RWPE2 (cell line): ENCODE data around the gene SH2D1A.

ENCODE experiments used
- ATAC-seq: fragments of 200-7000 bp; cut with Tn5 transposase; 3 replicates; pipeline ENCODE4 v1.9.1; 2021; ENCODE audit warnings: low read depth
- DNase-seq: peaks from one replicate; pipeline ENCODE4 v3.0.0-alpha.2; 2020; ENCODE audit warnings: low spot score
- H3K27ac ChIP-seq: fragments of 450-650 bp; 2 replicates; pipeline ENCODE4 v1.5.1; 2017; ENCODE audit warnings: mild to moderate bottlenecking; ENCODE audit not compliant: poor library complexity, severe bottlenecking
- H3K27me3 ChIP-seq: fragments of 250-450 bp; sonication (Bioruptor Pico); 2 replicates; pipeline ENCODE4 v1.5.1; 2021; ENCODE audit warnings: mild to moderate bottlenecking, moderate library complexity; ENCODE audit not compliant: insufficient read depth, poor library complexity, severe bottlenecking
- H3K36me3 ChIP-seq: fragments of 250-450 bp; sonication (Bioruptor Pico); 2 replicates; pipeline ENCODE4 v1.5.1; 2020; ENCODE audit warnings: low read depth, mild to moderate bottlenecking, moderate library complexity
- H3K4me1 ChIP-seq: fragments of 250-450 bp; sonication (Bioruptor Pico); 2 replicates; pipeline ENCODE4 v1.5.1; 2021; ENCODE audit warnings: mild to moderate bottlenecking, moderate library complexity; ENCODE audit not compliant: insufficient read depth, poor library complexity, severe bottlenecking
- H3K4me3 ChIP-seq: fragments of 250-450 bp; sonication (Bioruptor Pico); 2 replicates; pipeline ENCODE4 v1.5.1; 2021; ENCODE audit warnings: mild to moderate bottlenecking, moderate library complexity; ENCODE audit not compliant: severe bottlenecking
- H3K9me3 ChIP-seq: fragments of 250-450 bp; sonication (Bioruptor Pico); 2 replicates; pipeline ENCODE4 v1.5.1; 2021; ENCODE audit warnings: mild to moderate bottlenecking, moderate library complexity; ENCODE audit not compliant: severe bottlenecking
- CTCF ChIP-seq: fragments of 450-650 bp; IDR thresholded peaks from one replicate; pipeline ENCODE4 v1.5.1; 2017; ENCODE audit warnings: mild to moderate bottlenecking, moderate library complexity; ENCODE audit not compliant: poor library complexity, severe bottlenecking

Gene SH2D1A

GRCh38 chrX:124348885-124349453 lies 2.6 kb downstream of the SH2D1A start:
- H3K9me3 ChIP-seq: no peaks in the 10 kb centered on the region
- no peak for ATAC-seq
- H3K36me3 ChIP-seq: no peaks in the 10 kb centered on the region
- no peak overlapping the region for H3K27ac ChIP-seq
- no peak for TF ChIP-seq CTCF
- H3K4me3 ChIP-seq: no peak overlapping the region
- H3K27me3 ChIP-seq: no peaks in the 10 kb centered on the region
- H3K4me1 ChIP-seq: no peaks in the 10 kb centered on the region
- DNase-seq: no peak

GRCh38 chrX:124354648-124355047 lies 8.3 kb downstream of the SH2D1A start:
- TF ChIP-seq CTCF: no peak
- DNase-seq: no peak
- no peaks in the 10 kb centered on the region for H3K9me3 ChIP-seq
- H3K36me3 ChIP-seq: no peaks in the 10 kb centered on the region
- H3K27ac ChIP-seq: no peak overlapping the region
- H3K27me3 ChIP-seq: no peaks in the 10 kb centered on the region
- no peaks in the 10 kb centered on the region for H3K4me1 ChIP-seq
- ATAC-seq: no peak
- H3K4me3 ChIP-seq: no peak overlapping the region

GRCh38 chrX:124358800-124359383 lies 12.5 kb downstream of the SH2D1A start:
- Histone ChIP-seq H3K4me1 (no peaks in the 10 kb centered on the region), H3K9me3 (no peaks in the 10 kb centered on the region), H3K4me3 (no peak overlapping the region), H3K36me3 (no peaks in the 10 kb centered on the region), H3K27me3 (no peaks in the 10 kb centered on the region), H3K27ac (no peak overlapping the region)
- DNase-seq: no peak
- no peak for ATAC-seq
- no peak for TF ChIP-seq CTCF

GRCh38 chrX:124362072-124362471 lies 15.7 kb downstream of the SH2D1A start:
- Histone ChIP-seq H3K4me3 (no peak overlapping the region), H3K27ac (no peak overlapping the region), H3K36me3 (no peaks in the 10 kb centered on the region)

More at GRCh38 chrX:124362072-124362471, 15.7 kb downstream of the SH2D1A start:
- H3K4me1 ChIP-seq: no peaks in the 10 kb centered on the region
- TF ChIP-seq CTCF: no peak
- no peak for ATAC-seq
- no peaks in the 10 kb centered on the region for H3K27me3 ChIP-seq
- no peaks in the 10 kb centered on the region for H3K9me3 ChIP-seq
- DNase-seq: no peak
